EL (cell line): Measurements from ENCODE around the gene BHLHA9.
"Not testable (repeated sequence)": the region's sequence is repeated elsewhere in the genome, so short reads cannot be mapped to it uniquely, and the experiment has no call there.

Experiments used
- DNase-seq: peaks from one replicate; pipeline ENCODE4 v3.0.0-alpha.2; 2016

The BHLHA9 gene

DNA sequence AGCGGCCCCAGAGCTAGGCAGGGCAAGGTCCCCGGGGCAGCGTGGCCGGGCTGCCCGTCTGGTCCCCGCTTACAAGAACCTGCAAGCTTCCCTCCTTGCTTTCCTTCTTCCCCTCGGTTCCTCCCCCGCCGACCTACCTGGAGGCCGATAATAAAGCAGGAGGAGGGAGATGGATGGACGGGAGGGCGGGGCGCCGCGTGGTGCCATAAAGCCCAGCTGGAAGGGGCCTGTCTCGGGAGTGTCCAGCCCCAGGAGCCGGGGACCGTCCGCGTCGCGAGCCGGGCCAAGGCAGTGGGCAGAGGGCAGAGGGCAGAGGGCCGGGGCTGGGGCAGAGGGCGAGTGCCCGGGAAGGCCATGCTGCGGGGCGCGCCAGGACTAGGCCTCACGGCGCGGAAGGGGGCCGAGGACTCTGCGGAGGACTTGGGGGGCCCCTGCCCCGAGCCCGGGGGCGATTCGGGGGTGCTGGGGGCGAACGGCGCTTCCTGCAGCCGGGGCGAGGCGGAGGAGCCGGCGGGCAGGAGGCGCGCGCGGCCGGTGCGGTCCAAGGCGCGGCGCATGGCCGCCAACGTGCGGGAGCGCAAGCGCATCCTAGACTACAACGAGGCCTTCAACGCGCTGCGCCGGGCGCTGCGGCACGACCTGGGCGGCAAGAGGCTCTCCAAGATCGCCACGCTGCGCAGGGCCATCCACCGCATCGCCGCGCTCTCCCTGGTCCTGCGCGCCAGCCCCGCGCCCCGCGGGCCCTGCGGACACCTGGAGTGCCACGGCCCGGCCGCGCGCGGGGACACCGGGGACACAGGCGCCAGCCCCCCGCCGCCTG is at the start of gene BHLHA9:
TSS of gene BHLHA9 (plus strand) at position 235 of the 820 bp plus-strand sequence. CDS start at position 355, 120 bp downstream.
- DNase-seq: no peak

DNA sequence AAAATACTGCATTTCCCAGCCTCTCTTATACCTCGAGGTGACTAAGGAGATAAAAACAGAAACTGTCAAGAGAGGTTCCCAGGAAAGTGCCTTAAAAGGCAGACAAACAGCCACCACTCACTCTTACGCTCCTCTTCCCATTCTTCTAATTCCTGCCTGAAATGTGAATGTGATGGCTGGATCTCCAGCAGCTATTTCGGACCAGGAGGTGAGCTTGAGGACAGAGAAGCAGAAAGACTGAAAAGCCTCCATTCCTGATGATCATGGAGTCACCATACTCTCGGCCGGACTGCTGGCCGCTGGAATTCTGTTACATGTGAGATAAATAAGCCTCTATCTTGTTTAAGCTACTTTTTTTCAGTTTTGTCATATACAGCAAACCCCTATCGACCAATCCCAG is 49.0 kb upstream of the BHLHA9 start:
- no peak for DNase-seq

DNA sequence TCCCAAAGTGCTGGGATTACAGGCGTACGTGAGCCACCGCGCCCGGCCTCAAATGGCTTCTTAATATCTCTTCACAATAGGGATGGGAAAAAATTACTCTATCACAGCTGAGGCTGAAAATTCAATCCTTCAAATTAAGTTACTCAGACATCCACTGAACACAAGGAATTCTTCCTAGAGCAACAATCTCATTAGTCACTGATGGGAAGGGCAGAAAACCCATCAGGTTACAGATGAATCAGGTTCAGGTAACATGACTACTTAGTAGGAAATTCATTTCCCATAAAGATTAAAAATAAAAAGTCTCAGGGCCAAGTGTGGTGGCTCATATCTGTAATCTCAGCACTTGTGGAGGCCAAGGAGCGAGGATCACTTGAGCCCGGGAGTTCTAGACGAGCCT is 47.9 kb upstream of the BHLHA9 start:
- no peak for DNase-seq

DNA sequence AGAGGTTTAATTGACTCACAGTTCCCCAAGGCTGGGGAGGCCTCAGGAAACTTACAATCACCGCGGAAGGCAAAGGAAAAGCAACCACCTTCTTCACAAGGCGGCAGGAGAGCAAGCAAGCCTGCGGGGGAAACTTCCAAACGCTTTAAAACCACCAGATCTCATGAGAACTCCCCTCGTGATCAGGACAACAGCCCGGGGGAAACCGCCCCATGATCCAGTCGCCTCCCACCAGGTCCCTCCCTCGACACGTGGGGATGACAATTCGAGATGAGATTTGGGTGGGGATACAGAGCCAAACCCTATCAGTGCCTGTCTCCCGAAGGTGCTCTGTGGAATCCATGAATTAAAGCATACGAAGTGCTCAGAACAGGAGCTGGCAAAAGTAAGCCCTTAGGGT is 46.6 kb upstream of the BHLHA9 start:
- no peak for DNase-seq

DNA sequence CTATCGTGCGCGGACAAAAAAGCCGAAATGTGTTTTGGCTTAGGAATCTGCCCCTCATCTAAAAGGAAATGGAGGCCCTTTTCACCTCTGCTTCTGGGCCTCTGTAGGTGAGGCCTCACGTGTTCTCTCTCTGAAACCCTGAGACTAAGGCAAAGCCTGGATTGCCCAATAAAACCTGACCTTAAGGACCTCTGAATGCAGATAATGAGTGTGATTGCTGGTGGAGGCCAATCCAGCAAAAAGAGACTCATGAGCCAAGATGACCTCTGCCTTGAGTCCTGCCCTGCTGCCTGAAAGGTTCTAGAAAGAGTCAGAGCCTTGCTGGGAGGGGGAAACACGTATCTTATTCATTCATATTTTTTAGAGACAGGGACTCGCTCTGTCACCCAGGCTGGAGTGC is 45.9 kb upstream of the BHLHA9 start:
- DNase-seq: no peak

DNA sequence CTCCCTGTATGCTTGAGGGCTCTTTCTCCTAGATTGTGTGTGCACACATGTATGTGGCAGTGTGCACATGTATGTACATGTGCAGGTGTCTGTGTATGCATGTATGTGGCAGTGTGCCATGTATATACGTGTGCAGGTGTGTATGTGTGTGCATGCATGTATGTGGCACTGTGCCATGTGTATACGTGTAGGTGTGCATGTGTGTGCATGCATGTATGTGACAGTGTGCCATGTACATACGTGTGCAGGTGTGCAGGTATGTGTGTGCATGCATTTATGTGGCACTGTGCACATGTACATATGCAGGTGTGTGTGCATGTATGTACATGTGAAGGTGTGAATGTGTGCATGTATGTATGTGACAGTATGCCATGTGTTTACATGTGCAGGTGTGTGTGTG is 43.9 kb upstream of the BHLHA9 start:
- no peak for DNase-seq

DNA sequence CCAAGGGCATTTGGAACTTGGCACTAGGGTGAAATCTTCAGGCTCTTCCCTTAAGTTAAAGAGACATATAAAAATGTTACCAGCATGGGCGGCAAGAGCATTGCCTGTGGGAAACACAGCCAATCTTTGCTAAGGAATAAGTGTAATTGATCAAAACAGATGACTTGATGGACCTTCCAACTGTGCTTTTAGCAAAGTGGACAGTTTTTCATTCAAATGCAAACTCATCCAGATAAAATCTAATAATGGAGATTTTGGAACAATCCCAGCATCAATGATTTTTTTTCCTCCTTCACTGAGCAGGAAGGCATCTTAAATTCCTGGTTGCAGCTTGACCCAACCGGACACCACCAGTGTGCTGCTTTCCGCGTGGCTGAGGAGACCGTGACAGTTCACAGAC is 42.9 kb upstream of the BHLHA9 start:
- DNase-seq: no peak

DNA sequence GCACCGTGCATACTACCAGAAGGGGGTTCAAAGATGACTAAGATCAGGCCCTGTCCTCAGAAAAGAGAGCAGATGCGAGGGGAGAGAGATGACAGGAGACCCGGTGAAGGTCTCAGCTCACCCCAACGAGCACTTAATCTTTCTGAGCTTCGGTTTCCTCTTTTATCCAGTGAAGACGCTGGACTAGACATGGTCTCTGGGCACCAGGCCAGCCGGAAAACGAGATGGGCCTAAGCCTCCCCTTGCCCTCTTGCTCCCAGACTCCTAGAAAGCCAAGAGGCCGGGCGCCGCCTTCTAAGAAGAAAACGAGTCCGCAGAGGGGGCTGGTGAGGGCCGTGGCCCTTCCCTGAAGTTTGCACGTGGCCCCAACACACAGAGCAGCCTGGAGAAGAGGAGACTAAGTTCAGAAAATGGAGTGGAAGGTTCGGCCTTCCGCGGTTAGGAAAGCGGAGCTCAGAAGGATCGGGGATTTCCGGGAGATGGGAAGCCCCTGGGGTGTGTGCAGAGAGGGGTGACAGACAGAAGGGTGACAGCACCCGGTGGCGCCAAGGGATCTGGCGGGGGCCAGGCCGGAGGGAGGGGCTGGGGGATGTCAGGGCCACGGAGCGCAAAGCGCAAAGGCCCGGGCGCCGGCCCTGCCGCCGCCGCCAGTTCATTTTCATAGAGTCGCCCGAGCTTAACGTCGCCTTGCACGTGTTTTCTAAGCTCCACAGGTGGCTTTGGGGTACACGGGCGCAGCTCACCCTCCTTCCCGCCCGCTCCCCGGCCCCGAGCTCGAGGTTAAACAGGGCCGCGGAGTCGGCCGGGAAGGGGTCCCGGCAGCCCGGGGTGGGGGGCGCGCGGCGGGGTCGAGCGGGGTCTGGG is 42.1 kb upstream of the BHLHA9 start:
- DNase-seq: no peak

DNA sequence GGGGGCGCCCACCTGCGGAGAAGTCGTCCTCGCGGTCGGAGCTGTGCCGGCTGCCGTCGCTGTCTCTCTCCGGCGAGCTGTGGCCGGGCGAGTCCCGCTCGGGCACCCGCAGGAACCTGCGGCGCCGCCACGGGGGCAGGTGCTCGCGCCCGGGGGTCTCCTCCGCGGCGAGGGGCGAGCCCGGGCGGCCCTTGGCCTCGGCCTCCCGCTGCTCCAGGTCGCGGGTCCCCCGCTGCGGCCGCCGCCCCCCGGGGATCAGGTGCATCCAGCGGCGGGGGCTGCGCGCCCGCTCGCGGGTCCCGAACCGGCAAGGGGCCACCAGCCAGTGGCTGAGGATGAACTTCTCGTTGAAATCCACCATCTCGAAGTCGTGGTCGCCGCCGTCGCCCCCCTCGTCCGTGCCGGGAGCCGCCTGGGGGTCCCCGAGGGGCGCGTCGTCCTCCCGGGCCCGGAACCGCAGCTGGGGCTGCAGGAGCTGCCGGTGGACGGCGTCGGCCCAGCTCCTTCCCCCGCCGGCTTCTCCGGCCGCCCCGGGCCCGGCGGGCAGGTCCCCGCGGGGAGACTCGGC is 41.4 kb upstream of the BHLHA9 start:
- DNase-seq: no peak

DNA sequence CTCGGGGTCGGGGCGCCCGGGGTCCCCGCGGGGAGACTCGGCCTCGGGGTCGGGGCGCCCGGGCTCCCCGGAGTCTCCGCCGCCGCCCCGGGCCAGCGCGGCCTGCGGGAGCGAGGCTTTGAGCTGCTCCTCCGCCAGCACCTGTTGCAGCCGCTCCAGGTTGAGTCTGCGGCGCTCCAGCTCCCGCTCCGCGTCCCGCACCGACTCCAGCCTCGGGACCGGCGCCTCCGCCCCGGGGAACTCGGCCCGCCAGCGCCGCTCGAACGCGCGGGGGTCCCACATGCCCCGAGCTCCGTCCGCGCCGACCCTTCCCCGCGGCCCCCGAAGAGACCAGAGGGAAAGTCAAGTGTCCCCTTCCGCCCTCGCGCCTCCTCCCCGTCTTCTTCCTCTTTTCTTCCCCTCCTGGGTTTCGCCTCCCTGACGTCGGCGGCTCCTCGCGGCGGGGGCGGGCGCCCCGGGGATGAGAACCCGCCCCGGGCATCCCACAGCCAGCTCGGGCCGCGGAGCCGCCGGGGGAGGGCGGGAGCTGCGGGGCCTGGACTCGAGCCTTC is 40.8 kb upstream of the BHLHA9 start:
- DNase-seq: peak; percentile 40

DNA sequence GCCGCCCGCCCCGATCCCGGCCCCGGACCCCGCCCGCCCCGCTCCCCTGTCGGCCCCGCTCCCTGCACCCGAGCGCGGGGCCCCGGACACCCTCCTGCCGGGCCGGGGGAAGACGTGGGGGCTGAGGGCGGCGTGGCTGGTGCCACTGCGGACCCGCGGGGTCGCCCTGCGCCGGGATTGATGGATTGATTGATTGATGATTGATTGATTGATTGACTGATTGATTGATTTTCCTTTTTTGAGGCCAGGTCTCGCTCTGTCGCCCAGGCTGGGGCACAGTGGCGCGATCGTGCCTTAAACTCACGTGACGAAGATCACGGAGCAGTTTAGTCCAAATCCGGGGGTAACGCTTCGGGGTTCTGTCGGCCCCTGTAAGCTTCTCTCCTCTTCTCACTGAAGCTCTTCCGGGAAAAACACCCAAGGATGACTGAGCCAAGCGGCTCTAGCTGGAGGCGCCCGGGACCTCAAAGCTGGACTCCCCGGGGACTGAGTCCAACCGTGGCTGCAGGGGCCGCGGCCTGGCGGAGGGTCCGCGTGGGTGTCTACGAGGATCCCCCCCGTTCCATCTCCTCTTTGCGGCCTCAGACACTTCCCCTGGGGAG is 40.2 kb upstream of the BHLHA9 start:
- no peak for DNase-seq

DNA sequence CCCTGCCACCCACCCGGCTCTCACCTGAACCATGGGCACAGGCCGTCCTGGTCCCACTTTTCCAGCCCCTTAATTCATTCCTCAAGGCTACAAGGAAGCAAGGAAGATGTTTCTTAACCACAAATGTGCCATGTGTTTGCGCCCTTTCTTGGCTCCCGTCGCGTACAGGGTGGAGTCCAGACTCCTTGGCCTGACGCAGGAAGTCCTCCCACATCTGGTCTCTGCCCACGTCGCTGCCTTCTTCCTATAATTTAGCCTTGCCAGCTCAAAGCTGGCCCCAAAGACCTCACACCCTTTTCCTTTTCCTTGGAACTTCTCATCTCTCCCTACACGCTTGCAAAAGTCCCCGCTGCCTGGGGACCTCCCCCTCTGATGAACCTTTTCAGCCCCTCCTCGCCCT is 38.8 kb upstream of the BHLHA9 start:
- DNase-seq: no peak

DNA sequence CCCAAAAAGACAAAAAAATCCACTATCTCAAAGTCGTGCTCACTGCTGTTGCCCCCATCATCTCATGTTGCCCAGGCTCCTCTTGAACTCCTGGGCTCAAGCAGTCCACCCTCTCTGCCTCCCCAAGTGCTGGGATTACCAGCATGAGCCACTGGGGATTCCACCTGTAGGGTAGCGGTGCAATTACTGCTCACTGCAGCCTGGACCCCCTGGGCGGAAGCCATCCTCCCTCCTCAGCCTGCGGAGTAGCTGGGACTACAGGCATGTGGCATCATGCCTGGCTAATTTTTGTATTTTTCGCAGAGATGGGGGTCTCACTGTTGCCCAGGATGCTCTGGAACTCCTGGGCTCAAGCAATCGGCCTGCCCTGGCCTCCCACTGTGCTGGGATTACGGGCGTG is 37.9 kb upstream of the BHLHA9 start:
- no peak for DNase-seq

DNA sequence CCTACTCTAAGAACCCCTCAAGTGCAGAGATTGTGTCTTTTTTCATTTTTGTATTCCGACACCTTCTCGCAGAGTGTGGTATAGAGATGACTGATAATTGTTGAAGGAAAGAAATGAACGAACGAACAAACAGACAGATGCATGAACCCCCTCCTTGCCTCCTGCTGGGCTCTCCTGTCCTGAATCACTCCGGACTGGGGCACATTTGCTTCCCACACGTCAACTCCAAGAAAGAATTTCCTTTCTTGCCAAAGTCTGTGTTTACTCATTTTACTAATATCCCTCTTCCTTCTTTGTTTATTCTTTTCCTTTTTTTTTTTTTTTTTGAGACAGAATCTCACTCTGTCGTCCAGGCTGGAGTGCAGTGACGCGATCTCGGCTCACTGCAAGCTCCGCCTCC is 37.5 kb upstream of the BHLHA9 start:
- peak; percentile 51 for DNase-seq

DNA sequence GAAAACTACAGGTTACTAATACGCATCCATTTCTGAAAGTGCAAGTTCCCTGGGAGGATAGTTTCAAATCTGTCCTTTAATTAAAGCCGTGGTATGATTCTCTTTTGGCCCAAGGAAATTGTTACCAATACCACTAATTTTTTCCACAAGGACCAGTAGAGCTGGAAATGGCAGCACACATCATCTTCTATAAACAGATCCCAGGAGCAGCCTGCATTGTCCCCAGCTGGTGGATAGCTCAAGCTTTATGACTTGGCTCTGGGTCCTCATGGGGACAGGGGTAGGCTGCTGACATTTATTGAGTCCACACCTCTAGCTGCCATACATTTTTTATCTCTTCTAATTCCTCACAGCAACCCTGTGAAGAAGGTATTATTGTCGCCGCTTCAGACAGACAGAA is 35.8 kb upstream of the BHLHA9 start:
- DNase-seq: no peak

DNA sequence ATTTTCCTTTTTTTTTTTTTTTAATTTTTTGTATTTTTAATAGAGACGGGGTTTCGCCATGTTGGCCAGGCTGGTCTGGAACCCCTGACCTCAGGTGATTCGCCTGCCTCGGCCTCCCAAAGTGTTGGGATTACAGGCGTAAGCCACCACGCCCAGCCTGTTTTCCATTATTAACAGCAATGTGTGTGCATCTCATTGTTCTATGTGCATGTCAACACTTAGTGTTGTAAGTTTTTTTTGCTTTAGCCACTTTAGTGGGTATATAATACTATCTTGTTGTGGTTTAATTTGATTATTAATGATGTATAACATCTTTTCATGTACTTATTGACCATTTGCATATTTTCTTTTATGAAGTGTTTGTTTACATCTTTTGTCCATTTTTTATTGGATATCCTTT is 32.8 kb upstream of the BHLHA9 start:
- no peak for DNase-seq

DNA sequence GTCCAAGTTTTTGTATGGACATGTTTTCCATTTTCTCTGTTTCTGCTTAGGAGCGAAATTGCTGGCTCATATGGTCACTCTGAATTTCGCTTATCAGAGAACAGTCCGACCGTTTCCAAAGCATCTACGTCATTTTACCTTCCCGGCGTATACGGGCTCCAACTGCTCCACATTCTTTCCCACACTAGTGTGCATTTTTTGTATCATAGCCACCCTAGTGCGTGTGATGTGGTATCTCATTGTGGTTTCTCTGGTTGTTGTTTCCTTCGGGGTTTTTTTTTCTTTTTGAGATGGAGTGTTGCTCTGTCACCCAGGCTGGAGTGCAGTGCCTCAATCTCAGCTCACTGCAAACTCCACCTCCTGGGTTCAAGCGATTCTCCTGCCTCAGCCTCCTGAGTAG is 31.0 kb upstream of the BHLHA9 start:
- DNase-seq: no peak

DNA sequence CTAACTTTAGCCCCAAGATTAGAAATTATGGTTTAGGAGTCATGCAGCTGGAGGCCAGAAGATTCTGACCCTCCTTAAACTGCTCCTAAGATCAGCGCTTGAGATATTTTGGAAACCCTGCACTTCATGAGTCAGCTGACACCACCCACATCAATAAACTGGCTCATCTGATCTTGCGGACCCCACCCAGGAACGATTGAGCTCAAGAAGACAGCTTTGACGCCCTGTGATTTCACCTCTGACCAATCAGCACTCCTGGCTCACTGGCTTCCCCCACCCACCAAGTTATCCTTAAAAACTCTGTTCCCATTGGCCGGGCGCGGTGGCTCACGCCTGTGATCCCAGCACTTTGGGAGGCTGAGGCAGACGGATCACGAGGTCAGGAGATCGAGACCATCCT is 29.8 kb upstream of the BHLHA9 start:
- not testable (repeated sequence) for DNase-seq

DNA sequence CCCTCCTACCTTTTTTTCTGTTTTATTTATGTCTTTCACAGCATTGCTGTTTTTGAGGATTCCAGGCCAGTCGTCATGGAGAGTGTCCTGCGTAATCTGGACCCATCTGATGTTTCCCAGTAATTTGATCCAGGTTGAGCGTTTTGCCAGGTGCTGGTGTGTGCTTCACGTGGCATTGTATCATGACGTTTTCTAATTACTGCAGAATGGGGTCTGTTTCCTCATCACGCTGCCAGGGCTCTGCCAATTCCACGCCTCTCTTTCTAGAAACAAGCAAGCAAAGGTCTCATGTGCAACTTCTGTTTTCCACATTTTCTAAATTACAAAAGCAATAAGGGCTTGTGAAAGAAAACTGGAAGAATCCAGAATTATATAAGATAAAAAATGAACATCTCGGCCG is 28.3 kb upstream of the BHLHA9 start:
- no peak for DNase-seq

DNA sequence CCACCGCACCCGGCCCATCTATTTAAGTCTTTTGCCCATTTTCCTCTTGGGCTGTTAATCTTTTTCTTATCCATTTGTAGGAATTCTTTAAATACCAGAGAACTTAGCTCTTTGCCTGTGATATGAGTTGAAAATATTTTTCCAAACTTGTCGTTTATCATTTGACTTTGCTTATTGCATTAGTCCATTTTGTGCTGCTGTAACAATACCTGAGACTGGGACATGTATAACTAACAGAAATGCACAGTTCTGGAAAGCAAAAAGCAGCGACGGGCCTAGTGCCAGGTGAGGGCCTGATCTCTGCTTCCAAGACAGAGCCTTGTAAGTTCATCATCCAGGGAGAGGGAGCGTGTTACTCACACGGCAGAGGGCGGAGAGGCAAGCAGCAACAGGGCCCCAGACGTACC is 25.6 kb upstream of the BHLHA9 start:
- no peak for DNase-seq

DNA sequence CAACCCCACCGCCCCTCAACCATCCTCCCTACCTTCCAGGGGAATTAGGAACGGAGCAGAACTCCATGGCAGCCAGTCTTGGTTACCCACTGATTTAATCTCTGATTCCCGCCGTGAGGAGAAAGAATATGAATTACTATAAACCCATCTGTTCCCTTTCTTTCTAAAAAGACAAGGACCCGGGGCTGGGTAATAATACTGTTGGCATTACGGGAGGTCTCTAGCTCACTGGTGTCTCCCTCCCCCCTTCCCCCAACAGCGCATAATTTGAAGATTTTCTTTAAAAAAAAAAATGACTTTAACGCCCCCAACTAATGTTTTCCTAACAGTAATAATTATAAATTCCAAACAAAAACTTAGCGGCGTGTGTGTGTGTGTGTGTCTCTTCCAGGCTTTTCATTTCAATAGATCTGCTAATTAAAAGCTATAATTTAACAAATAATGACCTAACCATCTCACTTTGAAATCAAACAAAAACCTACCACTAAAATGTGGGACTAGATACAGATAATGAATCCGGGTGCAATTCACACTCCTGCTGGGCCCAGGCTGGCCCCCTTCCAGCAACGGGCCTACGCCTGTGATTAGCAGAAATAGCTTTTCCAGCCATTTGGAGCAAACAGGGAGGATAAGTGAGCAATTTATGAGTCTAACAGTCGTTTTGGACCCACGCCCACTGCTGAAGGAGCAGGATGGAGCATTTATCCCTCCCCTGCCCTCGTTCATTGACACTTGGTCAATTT is 18.2 kb upstream of the BHLHA9 start:
- DNase-seq: no peak

DNA sequence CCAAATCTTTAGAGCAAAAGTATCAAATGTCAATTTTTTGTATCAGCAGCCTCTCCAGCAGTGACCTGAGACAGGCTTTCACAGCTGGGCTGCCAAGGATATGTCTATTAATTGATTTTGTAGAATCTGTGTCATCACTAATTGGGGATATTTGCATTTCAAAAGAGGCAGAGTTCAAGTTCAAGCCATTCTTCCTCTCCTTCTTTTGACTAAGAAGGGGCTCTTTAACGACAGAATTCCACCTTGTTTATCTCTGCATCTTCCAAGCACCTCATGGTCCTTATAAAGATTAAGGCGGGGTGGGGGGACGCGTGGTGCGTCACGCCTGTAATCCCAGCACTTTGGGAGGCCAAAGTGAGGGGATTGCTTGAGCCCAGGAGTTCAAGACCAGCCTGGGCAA is 15.2 kb upstream of the BHLHA9 start:
- DNase-seq: no peak
